ENCODE measurements around the gene MARCHF5.
"Not testable (repeated sequence)": the region's sequence is repeated elsewhere in the genome, so short reads cannot be mapped to it uniquely, and the experiment has no call there.

DNA sequence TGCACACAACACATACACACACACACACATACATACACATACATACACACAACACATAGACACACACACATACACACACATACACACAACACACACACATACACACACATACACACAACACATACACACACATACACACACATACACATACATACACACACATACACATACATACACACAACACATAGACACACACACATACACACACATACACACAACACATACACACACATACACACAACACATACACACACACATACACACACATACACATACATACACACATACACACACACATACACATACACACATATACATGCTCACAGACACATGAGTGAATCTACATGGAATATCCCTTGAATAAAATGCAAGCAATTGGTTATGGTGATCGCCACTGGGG lies 102.2 kb downstream of the MARCHF5 start:
- TF ChIP-seq, protein P1, sequence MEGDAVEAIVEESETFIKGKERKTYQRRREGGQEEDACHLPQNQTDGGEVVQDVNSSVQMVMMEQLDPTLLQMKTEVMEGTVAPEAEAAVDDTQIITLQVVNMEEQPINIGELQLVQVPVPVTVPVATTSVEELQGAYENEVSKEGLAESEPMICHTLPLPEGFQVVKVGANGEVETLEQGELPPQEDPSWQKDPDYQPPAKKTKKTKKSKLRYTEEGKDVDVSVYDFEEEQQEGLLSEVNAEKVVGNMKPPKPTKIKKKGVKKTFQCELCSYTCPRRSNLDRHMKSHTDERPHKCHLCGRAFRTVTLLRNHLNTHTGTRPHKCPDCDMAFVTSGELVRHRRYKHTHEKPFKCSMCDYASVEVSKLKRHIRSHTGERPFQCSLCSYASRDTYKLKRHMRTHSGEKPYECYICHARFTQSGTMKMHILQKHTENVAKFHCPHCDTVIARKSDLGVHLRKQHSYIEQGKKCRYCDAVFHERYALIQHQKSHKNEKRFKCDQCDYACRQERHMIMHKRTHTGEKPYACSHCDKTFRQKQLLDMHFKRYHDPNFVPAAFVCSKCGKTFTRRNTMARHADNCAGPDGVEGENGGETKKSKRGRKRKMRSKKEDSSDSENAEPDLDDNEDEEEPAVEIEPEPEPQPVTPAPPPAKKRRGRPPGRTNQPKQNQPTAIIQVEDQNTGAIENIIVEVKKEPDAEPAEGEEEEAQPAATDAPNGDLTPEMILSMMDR (IDR thresholded peaks at IDR 0.05; ENCODE audit: low read depth, low read length, missing input control) = not testable (repeated sequence)
- TF ChIP-seq, protein P2, sequence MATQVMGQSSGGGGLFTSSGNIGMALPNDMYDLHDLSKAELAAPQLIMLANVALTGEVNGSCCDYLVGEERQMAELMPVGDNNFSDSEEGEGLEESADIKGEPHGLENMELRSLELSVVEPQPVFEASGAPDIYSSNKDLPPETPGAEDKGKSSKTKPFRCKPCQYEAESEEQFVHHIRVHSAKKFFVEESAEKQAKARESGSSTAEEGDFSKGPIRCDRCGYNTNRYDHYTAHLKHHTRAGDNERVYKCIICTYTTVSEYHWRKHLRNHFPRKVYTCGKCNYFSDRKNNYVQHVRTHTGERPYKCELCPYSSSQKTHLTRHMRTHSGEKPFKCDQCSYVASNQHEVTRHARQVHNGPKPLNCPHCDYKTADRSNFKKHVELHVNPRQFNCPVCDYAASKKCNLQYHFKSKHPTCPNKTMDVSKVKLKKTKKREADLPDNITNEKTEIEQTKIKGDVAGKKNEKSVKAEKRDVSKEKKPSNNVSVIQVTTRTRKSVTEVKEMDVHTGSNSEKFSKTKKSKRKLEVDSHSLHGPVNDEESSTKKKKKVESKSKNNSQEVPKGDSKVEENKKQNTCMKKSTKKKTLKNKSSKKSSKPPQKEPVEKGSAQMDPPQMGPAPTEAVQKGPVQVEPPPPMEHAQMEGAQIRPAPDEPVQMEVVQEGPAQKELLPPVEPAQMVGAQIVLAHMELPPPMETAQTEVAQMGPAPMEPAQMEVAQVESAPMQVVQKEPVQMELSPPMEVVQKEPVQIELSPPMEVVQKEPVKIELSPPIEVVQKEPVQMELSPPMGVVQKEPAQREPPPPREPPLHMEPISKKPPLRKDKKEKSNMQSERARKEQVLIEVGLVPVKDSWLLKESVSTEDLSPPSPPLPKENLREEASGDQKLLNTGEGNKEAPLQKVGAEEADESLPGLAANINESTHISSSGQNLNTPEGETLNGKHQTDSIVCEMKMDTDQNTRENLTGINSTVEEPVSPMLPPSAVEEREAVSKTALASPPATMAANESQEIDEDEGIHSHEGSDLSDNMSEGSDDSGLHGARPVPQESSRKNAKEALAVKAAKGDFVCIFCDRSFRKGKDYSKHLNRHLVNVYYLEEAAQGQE (IDR thresholded peaks at IDR 0.05) = not testable (repeated sequence)
- TF ChIP-seq EGR1 (IDR thresholded peaks at IDR 0.05; ENCODE audit: low read depth in 2 of 2) = not testable (repeated sequence)

Measured in liver (tissue), 3 donors.